ENCODE data around the gene GBGT1.
A peak's percentile ranks its signal among the peaks of the same experiment; 100 is the strongest.

The GBGT1 gene

GRCh38 chr9:133167769-133168168, 4.1 kb upstream of the GBGT1 start:
- no peak overlapping the region for H3K4me3 ChIP-seq (ENCODE audit: low read length)
- DNase-seq (ENCODE audit: low read depth, low spot score), result no peak

GRCh38 chr9:133167096-133167730, 3.5 kb upstream of the GBGT1 start:
- no peak overlapping the region for H3K4me3 ChIP-seq (ENCODE audit: low read length)
- no peak for DNase-seq (ENCODE audit: low read depth, low spot score)

GRCh38 chr9:133166392-133166791, 2.7 kb upstream of the GBGT1 start:
- no peak for DNase-seq (ENCODE audit: low read depth, low spot score)
- H3K4me3 ChIP-seq (ENCODE audit: low read length), result no peak overlapping the region

- H3K4me3 ChIP-seq (ENCODE audit: low read length), result no peak overlapping the region
- DNase-seq (ENCODE audit: low read depth, low spot score), result no peak
Measured at GRCh38 chr9:133165452-133165730, 1.7 kb upstream of the GBGT1 start.

- no peak overlapping the region for H3K4me3 ChIP-seq (ENCODE audit: low read length)
- no peak for DNase-seq (ENCODE audit: low read depth, low spot score)
Measured at GRCh38 chr9:133164191-133164590, 477 bp upstream of the GBGT1 start.

GRCh38 chr9:133162861-133163503, 732 bp downstream of the GBGT1 start:
- peak overlapping the region; percentile 31; the same call in 1 of the 2 replicates for H3K4me3 ChIP-seq (ENCODE audit: low read length)
- no peak for DNase-seq (ENCODE audit: low read depth, low spot score)

GRCh38 chr9:133161547-133161950, 2.2 kb downstream of the GBGT1 start:
- DNase-seq (ENCODE audit: low read depth, low spot score), result no peak
- no peak overlapping the region for H3K4me3 ChIP-seq (ENCODE audit: low read length)

GRCh38 chr9:133160742-133161546, 2.8 kb downstream of the GBGT1 start:
- DNase-seq (ENCODE audit: low read depth, low spot score), result no peak
- H3K4me3 ChIP-seq (ENCODE audit: low read length), result no peak overlapping the region

- H3K4me3 ChIP-seq (ENCODE audit: low read length), result no peak overlapping the region
- DNase-seq (ENCODE audit: low read depth, low spot score), result no peak
Measured at GRCh38 chr9:133158695-133159094, 5.0 kb downstream of the GBGT1 start.

- no peak overlapping the region for H3K4me3 ChIP-seq (ENCODE audit: low read length)
- no peak for DNase-seq (ENCODE audit: low read depth, low spot score)
Measured at GRCh38 chr9:133155156-133155555, 8.6 kb downstream of the GBGT1 start.

GRCh38 chr9:133154097-133154989, 9.4 kb downstream of the GBGT1 start:
- DNase-seq (ENCODE audit: low read depth, low spot score), result no peak
- no peak overlapping the region for H3K4me3 ChIP-seq (ENCODE audit: low read length)

GRCh38 chr9:133153227-133154096, 10.3 kb downstream of the GBGT1 start:
- DNase-seq (ENCODE audit: low read depth, low spot score), result no peak
- no peak overlapping the region for H3K4me3 ChIP-seq (ENCODE audit: low read length)

GRCh38 chr9:133151601-133152525, 11.9 kb downstream of the GBGT1 start:
- DNase-seq (ENCODE audit: low read depth, low spot score), result no peak
- H3K4me3 ChIP-seq (ENCODE audit: low read length), result no peak overlapping the region

GRCh38 chr9:133151041-133151440, 12.7 kb downstream of the GBGT1 start:
- no peak for DNase-seq (ENCODE audit: low read depth, low spot score)
- H3K4me3 ChIP-seq (ENCODE audit: low read length), result no peak overlapping the region

GRCh38 chr9:133149130-133150015, 14.3 kb downstream of the GBGT1 start:
- DNase-seq (ENCODE audit: low read depth, low spot score), result peak; percentile 79
- peak overlapping the region; percentile 72 for H3K4me3 ChIP-seq (ENCODE audit: low read length)

GRCh38 chr9:133148199-133149129, 15.2 kb downstream of the GBGT1 start:
- peak overlapping the region; percentile 72 for H3K4me3 ChIP-seq (ENCODE audit: low read length)
- peak; percentile 37 for DNase-seq (ENCODE audit: low read depth, low spot score)

Data from Jurkat, Clone E6-1 (cell line).